ENCODE results near the gene SLC10A1. TPM values are rescaled to one million over a fixed set of nuclear protein-coding genes. Genes with fewer than 3 reads are reported as not detected.

The SLC10A1 gene
- not detected in 2 replicates for total RNA-seq

DNA sequence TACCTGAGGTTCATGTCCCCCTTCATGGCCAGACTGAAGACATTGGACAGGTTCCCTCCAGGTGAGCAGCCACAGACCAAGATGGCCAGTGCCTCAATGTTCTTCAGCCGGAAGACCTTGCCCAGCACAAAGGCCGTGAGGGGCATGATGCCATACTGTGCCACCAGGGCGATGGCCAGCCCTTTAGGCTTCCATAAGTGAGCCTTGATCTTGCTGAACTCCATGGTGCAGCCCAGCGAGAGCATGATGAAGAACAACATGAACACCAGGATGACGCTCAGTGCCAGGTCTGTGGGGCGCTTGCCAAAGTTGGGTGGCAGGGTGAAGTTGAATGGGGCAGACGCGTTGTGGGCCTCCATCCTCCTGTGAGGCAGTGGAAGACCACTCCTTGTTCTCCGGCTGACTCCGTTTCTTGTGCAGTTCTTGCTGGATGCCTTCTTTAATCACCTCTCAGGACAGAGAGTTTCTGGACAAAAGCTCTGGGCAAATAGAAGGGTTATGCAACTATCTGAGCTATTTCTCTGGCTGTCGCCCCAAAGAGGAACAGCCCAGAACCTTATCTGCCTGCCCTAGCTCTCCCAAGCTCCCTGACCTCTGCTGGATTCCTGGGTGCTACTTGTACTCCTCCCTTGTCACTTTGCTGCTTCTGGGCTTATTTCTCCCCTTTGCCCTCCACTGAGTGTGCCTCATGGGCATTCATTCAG, at the start of gene SLC10A1:
Gene SLC10A1, minus strand, starts transcription at position 445 of the 704 bp plus-strand sequence. Its CDS starts 86 bp downstream, at position 359.

DNA sequence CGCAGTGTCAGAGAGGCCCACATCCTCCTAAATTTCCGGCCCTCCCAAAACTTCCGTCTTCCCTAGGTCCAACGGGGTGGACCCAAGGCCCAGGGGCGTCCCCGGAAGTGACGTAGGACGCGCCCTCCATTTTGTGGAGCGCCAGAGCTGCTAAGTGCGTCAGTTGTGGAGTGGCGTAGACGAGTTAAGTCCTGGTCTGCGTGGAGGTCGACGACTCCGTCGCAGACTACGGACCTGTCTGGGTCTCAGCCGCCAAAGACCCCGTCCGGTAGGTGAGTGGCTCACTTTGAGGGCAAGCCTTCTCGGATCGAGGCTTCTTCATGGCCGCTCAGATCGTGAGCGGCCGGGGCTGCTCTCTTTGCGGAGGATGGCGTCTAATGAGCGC, 30.1 kb downstream of the SLC10A1 start, which contains the start of gene SRSF5:
Gene SRSF5, plus strand, starts transcription at position 159 of the 385 bp plus-strand sequence. CDS start 1,015 bp downstream, outside the sequence.

Small RNA genes lying within 50 kb of the gene (small RNA-seq; reads per million reads assigned to genes)
- gene RF00614: not detected

Other genes with a start within 250 kb of the SLC10A1 start
- not detected in 2 replicates for gene CCDC177, start 222.4 kb downstream of the SLC10A1 start, total RNA-seq
- 15.4 and 21.3 TPM in 2 replicates for gene SUSD6, start 185.6 kb downstream of the SLC10A1 start, total RNA-seq
- 153 and 211 TPM in 2 replicates for gene SRSF5, start 30.1 kb downstream of the SLC10A1 start, total RNA-seq
- 0.14 and 1.2 TPM in 2 replicates for gene SMOC1, start 82.2 kb upstream of the SLC10A1 start, total RNA-seq

Data from thoracic aorta endothelial cell (primary cell).